ENCODE results near the gene STAT2. TPM values are rescaled to one million over a fixed set of nuclear protein-coding genes. Genes with fewer than 3 reads are reported as not detected.
A peak's percentile ranks its signal among the peaks of the same experiment; 100 is the strongest.
"Not testable (repeated sequence)": the region's sequence is repeated elsewhere in the genome, so short reads cannot be mapped to it uniquely, and the experiment has no call there.

The STAT2 gene
- total RNA-seq, 2 experiments from 2014 or later, result 116 to 124 TPM

DNA sequence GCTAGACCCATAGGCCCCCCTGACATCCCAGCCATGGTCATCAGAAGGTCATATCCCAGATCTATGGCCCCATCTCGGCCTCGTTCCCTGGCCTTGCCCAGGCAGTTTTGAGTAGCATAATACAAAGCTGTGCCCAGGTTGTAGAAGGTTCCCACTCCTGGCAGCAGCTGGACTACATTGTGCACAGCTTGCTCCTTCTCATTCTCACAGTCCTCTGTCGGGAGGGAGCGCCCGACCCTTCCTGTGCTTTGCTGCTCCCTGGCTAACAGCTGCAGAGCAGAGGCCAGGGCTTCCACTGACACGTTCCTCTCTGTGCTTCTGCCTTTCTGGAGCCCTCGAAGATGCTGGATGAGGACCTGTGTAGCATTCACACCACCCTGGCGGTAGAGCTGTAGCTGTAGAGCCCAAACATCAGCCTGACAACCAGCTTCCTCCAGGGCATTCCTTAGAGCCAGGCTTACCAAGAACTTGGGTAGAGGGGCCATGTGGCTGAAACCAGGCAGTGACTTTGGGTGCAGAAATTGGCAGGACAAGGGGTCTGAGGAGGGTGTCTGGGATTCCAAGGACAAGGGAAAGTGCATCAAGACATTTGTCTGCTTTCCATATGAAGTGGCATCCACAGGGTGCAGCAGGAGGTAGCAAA, 1.7 kb upstream of the STAT2 start:
- intact Hi-C loops (cut with DNase I, micrococcal nuclease), result loop anchor here (2.0 kb wide), 3 partner anchors 45 to 275 kb away; partner anchors contain the start of gene MYL6B (in 1 of the 2)
- CTCF ChIA-PET, result interaction anchor here (0.5 to 4.5 kb wide), 11 partner anchors 9 to 102 kb away, joined by 3 to 30 read pairs (median 4); partner anchors contain the start of genes CNPY2, COQ10A, IL23A and PAN2
- H3K9me3 Mint-ChIP-seq (ENCODE audit: low read depth), result no peaks in the 10 kb centered on the region
- DNase-seq, result no peak
- no peak for ATAC-seq
- H3K4me1 Mint-ChIP-seq, result peaks cover 23% of the 10 kb centered on the region
- peak overlapping the region; percentile 26 for H3K27ac Mint-ChIP-seq
- peaks cover 6% of the 10 kb centered on the region for H3K36me3 Mint-ChIP-seq (ENCODE audit: low read depth)
- no peaks in the 10 kb centered on the region for H3K27me3 Mint-ChIP-seq
- POLR2A ChIA-PET, result interaction anchor here (3.6 kb wide), 1 partner anchor 23 kb away, joined by 27 read pairs; the partner anchor contains the start of gene IL23A
- peak overlapping the region; percentile 86 for H3K4me3 Mint-ChIP-seq

DNA sequence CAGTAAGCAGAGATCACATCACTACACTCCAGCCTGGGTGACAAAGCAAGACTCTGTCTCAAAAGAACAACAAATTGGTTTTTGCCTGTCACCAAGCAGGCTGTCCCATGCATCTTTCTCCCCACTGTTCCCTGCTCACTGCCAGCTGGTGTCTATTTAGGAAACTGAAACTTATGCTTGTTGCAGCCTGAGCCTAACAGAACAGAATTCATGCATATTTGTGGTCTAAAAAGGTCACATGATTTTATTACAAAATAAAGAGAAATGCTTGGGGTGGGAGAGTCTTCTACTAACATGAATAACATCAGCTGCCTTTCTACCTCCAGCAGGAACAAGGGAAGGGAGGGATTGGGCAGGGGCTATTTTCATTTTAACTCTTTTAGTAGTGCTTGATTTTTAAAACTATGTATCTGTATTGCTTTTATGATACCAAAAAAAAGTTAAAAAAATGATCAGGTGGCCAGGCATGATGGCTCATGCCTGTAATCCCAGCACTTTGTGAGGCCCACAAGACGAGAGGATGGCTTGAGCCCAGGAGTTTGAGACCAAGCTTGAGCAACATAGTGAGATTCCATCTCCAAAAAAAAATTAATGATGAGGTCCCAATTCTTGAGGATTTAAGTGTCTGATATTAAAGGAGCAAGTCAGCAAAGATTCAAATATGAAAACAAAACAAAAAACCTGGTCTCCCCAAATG, 923 bp downstream of the STAT2 start:
- POLR2A ChIA-PET, result interaction anchor here (0.6 to 3.6 kb wide), 8 partner anchors 8 to 281 kb away, joined by 3 to 27 read pairs (median 8); partner anchors contain the start of genes CNPY2, IL23A, PA2G4 and PAN2
- ATAC-seq, result no peak
- no peaks in the 10 kb centered on the region for H3K27me3 Mint-ChIP-seq
- no peaks in the 10 kb centered on the region for H3K9me3 Mint-ChIP-seq (ENCODE audit: low read depth)
- CTCF ChIA-PET, result interaction anchor here (0.6 to 4.5 kb wide), 20 partner anchors 8 to 373 kb away, joined by 3 to 30 read pairs (median 4); partner anchors contain the start of genes CNPY2, ESYT1, IL23A and PAN2
- H3K4me1 Mint-ChIP-seq, result peaks cover 23% of the 10 kb centered on the region
- peaks cover 27% of the 10 kb centered on the region for H3K36me3 Mint-ChIP-seq (ENCODE audit: low read depth)
- H3K4me3 Mint-ChIP-seq, result peak overlapping the region; percentile 86
- intact Hi-C loops (cut with DNase I, micrococcal nuclease), result no loop called here
- peak overlapping the region; percentile 95 for H3K27ac Mint-ChIP-seq
- peak; percentile 37 for DNase-seq

DNA sequence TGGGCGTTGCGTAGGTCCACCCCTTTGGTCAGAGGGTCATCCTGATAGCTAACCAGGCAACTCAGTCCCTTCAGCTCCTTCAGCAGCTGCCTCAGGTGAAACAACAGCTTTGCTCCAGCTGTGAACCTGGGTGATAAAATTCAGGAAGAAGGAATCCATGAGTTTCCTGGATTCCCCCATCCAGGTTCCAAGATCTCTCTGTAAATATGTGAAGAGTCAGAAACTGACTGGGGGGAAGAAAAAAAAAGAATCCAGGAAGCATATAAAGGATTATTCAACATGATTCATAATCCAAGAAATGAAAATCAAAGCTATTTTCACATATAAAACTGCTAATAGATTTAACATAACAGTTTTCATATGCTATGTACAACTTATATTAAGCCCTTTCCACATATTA, 8.6 kb downstream of the STAT2 start:
- DNase-seq (no peak), ATAC-seq (no peak)
- POLR2A ChIA-PET, result interaction anchor here (1.6 kb wide), 1 partner anchor 8 kb away, joined by 8 read pairs; the partner anchor contains the start of gene STAT2
- no peak overlapping the region for H3K27ac Mint-ChIP-seq
- intact Hi-C loops (cut with DNase I, micrococcal nuclease), result no loop called here
- H3K36me3 Mint-ChIP-seq (ENCODE audit: low read depth), result peaks cover 59% of the 10 kb centered on the region
- CTCF ChIA-PET, result interaction anchor here (0.6 to 1.2 kb wide), 5 partner anchors 9 to 958 kb away, joined by 3 read pairs; partner anchors contain the start of gene STAT2
- H3K4me3 Mint-ChIP-seq, result no peak overlapping the region
- H3K9me3 Mint-ChIP-seq (ENCODE audit: low read depth), result no peaks in the 10 kb centered on the region
- H3K4me1 Mint-ChIP-seq, result peaks cover 3% of the 10 kb centered on the region
- H3K27me3 Mint-ChIP-seq, result no peaks in the 10 kb centered on the region

DNA sequence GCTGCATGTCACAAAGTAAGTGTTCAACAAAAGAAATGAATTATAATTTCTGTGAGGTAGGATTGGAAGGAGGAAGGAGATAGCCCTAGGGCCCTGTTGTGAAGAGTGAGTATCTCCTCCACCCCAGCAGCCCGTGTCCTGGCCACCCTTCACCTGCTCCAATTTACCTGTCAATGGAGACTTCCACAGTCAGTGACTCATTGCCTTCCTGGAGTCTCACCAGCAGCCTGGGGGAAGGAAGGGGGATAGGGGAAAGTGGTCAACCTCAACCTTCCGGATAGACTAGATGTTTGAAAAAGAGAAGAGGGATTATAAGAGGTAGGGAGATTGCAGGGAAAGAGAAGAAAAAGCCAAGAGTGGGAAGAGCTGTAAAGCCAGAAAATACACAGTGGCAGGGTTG, 9.2 kb downstream of the STAT2 start:
- no peak overlapping the region for H3K27ac Mint-ChIP-seq
- POLR2A ChIA-PET, result interaction anchor here (1.6 kb wide), 1 partner anchor 9 kb away, joined by 8 read pairs; the partner anchor contains the start of gene STAT2
- peaks cover 59% of the 10 kb centered on the region for H3K36me3 Mint-ChIP-seq (ENCODE audit: low read depth)
- H3K9me3 Mint-ChIP-seq (ENCODE audit: low read depth), result no peaks in the 10 kb centered on the region
- no peaks in the 10 kb centered on the region for H3K27me3 Mint-ChIP-seq
- CTCF ChIA-PET, result interaction anchor here (0.6 to 1.2 kb wide), 5 partner anchors 9 to 957 kb away, joined by 3 read pairs; partner anchors contain the start of gene STAT2
- H3K4me3 Mint-ChIP-seq, result no peak overlapping the region
- intact Hi-C loops (cut with DNase I, micrococcal nuclease), result no loop called here
- peaks cover 3% of the 10 kb centered on the region for H3K4me1 Mint-ChIP-seq
- ATAC-seq, result no peak
- no peak for DNase-seq

DNA sequence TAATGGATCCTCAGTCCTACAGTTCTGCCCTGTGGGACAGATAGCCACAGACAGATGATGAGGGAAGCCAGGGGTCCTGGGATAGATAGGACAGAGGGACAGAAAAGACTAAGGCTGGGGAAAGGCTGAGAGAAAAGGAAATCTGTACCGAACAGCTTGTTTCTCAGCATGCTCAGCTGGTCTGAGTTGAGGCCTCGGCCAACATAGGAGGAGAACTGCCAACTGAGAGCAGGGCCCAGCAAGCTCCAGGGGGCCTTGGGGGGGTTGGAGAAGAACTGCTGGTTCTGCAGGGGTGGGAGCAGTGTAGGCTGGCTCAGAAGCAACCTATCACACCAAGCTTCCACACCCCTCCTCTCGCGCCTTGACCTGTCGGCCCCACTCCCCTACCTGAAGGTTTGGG, 11.1 kb downstream of the STAT2 start:
- Mint-ChIP-seq H3K36me3 (ENCODE audit: low read depth) (peaks cover 46% of the 10 kb centered on the region), H3K9me3 (ENCODE audit: low read depth) (no peaks in the 10 kb centered on the region), H3K27ac (peak overlapping the region; percentile 14), H3K27me3 (no peaks in the 10 kb centered on the region), H3K4me1 (peaks cover 3% of the 10 kb centered on the region), H3K4me3 (no peak overlapping the region)
- POLR2A ChIA-PET, result no interaction called here
- DNase-seq (no peak), ATAC-seq (no peak)
- CTCF ChIA-PET, result interaction anchor here (0.6 to 0.9 kb wide), 2 partner anchors 11 to 100 kb away, joined by 3 to 4 read pairs; no protein-coding TSS in a partner anchor
- intact Hi-C loops (cut with DNase I, micrococcal nuclease), result no loop called here

DNA sequence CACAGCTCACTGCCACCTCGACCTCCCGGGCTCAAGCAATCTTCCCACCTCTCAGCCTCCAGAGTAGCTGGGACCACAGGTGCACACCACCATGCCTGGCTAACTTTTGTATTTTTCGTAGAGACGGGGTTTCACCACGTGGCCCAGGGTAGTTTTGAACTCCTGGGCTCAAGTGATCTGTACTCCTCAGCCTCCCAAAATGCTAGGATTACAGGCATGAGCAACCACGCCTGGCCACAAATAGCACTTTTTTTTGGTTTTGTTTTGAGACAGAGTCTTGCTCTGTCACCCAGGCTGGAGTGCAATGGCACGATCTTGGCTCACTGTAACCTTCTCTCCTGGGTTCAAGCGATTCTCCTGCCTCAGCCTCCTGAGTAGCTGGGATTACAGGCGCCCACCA, 12.7 kb downstream of the STAT2 start:
- H3K4me3 Mint-ChIP-seq; H3K27ac Mint-ChIP-seq; H3K9me3 Mint-ChIP-seq (ENCODE audit: low read depth); intact Hi-C loops (cut with DNase I, micrococcal nuclease); DNase-seq; ATAC-seq; H3K4me1 Mint-ChIP-seq; H3K27me3 Mint-ChIP-seq: not testable (repeated sequence)
- CTCF ChIA-PET, result interaction anchor here (0.6 to 2.3 kb wide), 3 partner anchors 9 to 12 kb away, joined by 3 to 12 read pairs (median 6); partner anchors contain the start of genes IL23A and STAT2
- POLR2A ChIA-PET, result interaction anchor here (0.6 to 0.7 kb wide), 3 partner anchors 13 to 63 kb away, joined by 5 to 12 read pairs (median 9); no protein-coding TSS in a partner anchor
- H3K36me3 Mint-ChIP-seq (ENCODE audit: low read depth), result peaks cover 58% of the 10 kb centered on the region

DNA sequence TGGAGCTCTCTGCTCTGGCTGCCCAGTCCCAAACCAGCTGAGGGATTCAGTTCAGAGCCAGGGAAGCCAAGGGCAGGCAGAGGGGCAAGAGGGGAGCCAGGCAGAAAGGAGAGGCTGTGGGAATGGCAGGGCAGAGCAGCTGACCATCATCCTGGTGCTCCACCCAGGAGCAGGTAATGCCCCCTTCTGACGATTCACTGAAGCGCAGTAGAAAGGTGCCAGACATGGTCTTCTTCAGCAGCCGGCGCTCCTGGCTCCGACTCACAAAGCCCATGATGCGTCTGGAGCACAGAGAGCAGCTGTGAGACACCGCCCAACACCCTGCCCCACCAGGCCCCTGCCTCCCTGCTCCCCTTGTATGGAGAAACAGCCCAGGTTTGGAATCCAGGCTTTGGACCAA, 13.2 kb downstream of the STAT2 start:
- POLR2A ChIA-PET, result interaction anchor here (0.6 to 0.7 kb wide), 3 partner anchors 31 to 64 kb away, joined by 4 to 12 read pairs (median 5); partner anchors contain the start of gene CNPY2
- peaks cover 62% of the 10 kb centered on the region for H3K36me3 Mint-ChIP-seq (ENCODE audit: low read depth)
- H3K27ac Mint-ChIP-seq, result no peak overlapping the region
- CTCF ChIA-PET, result interaction anchor here (0.6 to 2.3 kb wide), 4 partner anchors 8 to 117 kb away, joined by 3 to 12 read pairs (median 6); partner anchors contain the start of genes IL23A and STAT2
- ATAC-seq, result peak; percentile 35
- intact Hi-C loops (cut with DNase I, micrococcal nuclease), result no loop called here
- peaks cover 3% of the 10 kb centered on the region for H3K4me1 Mint-ChIP-seq
- peak; percentile 56 for DNase-seq
- H3K4me3 Mint-ChIP-seq, result no peak overlapping the region
- no peaks in the 10 kb centered on the region for H3K9me3 Mint-ChIP-seq (ENCODE audit: low read depth)
- no peaks in the 10 kb centered on the region for H3K27me3 Mint-ChIP-seq

DNA sequence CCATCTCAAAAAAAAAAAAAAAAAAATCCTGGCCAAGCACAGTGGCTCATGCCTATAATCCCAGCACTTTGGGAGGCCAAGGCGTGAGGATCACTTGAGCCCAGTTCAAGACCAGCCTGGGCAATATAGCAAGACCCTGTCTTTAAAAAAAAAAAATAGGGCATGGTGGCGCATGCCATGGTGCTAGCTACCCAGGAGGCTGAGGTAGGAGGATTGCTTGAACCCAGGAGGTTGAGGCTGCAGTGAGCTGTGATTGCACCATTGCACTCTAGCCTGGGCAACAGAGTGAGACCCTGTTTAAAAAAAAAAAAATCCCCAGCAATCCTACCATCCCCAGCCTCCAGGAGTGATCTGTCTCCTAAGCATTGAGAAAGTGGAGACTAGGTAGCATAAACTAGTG, 17.6 kb downstream of the STAT2 start:
- H3K27ac Mint-ChIP-seq; intact Hi-C loops (cut with DNase I, micrococcal nuclease); H3K4me3 Mint-ChIP-seq; H3K9me3 Mint-ChIP-seq (ENCODE audit: low read depth); ATAC-seq; H3K27me3 Mint-ChIP-seq; DNase-seq: not testable (repeated sequence)
- ChIA-PET POLR2A (interaction anchor here (0.6 to 1.4 kb wide), 3 partner anchors 12 to 54 kb away, joined by 3 to 5 read pairs (median 4); partner anchors contain the start of gene CNPY2), CTCF (interaction anchor here (0.5 to 2.3 kb wide), 3 partner anchors 18 to 571 kb away, joined by 3 to 15 read pairs (median 3); partner anchors contain the start of gene STAT2)
- peaks cover 44% of the 10 kb centered on the region for H3K36me3 Mint-ChIP-seq (ENCODE audit: low read depth)
- peaks cover 38% of the 10 kb centered on the region for H3K4me1 Mint-ChIP-seq

DNA sequence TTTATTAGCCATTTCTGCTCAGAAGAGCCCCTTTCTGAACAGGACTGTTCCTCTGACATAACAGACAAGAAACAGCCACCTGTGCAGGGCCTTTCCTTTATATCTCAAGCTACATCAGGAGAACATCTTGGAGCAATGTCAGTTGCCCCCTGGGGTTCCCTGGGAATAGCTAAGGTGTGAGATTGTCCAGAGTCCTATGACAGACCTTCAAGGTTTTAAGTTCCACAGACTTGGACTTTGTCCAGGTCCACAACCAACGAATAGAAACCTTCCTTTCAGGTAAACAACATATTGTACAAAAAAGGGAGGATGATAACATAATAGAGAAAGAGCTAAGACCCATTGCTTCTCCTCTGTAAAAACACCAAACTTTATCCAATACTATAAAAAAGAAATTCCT, 18.3 kb downstream of the STAT2 start:
- Mint-ChIP-seq H3K9me3 (ENCODE audit: low read depth) (no peaks in the 10 kb centered on the region), H3K36me3 (ENCODE audit: low read depth) (peaks cover 40% of the 10 kb centered on the region), H3K27me3 (no peaks in the 10 kb centered on the region), H3K27ac (peak overlapping the region; percentile 15), H3K4me3 (no peak overlapping the region), H3K4me1 (peaks cover 41% of the 10 kb centered on the region)
- no peak for DNase-seq
- CTCF ChIA-PET, result interaction anchor here (0.9 to 2.3 kb wide), 2 partner anchors 19 to 115 kb away, joined by 3 to 15 read pairs; partner anchors contain the start of gene STAT2
- POLR2A ChIA-PET, result interaction anchor here (0.9 to 1.4 kb wide), 2 partner anchors 25 to 41 kb away, joined by 3 to 4 read pairs; partner anchors contain the start of gene CNPY2
- ATAC-seq, result no peak
- intact Hi-C loops (cut with DNase I, micrococcal nuclease), result no loop called here

DNA sequence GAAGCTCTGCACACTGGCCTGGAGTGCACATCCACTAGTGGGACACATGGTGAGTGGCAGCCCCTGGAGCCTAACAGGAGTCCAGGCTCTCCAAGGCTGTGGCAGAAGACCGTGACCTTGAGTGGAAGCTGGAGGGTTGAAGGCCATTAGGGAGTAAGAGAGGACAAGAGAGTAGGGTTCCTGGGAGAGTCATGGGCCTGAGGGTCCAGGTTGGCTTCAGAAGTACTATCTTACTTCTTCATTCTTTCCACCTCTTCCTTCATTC, 20.8 kb downstream of the STAT2 start:
- Mint-ChIP-seq H3K36me3 (ENCODE audit: low read depth) (peaks cover 30% of the 10 kb centered on the region), H3K4me3 (peak overlapping the region; percentile 73), H3K4me1 (peaks cover 47% of the 10 kb centered on the region), H3K27ac (peak overlapping the region; percentile 97), H3K27me3 (no peaks in the 10 kb centered on the region), H3K9me3 (ENCODE audit: low read depth) (no peaks in the 10 kb centered on the region)
- ATAC-seq (no peak), DNase-seq (no peak)
- intact Hi-C loops (cut with DNase I, micrococcal nuclease), result loop anchor here (2.0 to 10.0 kb wide), 3 partner anchors 22 to 746 kb away; partner anchors contain the start of genes NAB2 (in 1 of the 2) and NACA (in 1 of the 2)
- ChIA-PET POLR2A (interaction anchor here (0.6 to 3.2 kb wide), 4 partner anchors 21 to 1153 kb away, joined by 3 to 27 read pairs (median 10); partner anchors contain the start of genes CNPY2 and STAT2), CTCF (interaction anchor here (0.7 to 1.5 kb wide), 7 partner anchors 8 to 131 kb away, joined by 3 to 6 read pairs (median 3); partner anchors contain the start of gene STAT2)

Data from activated CD4-positive, alpha-beta T cell treated with anti-CD3 and anti-CD28 coated beads for 36 hours (primary cell).